Prostate gland (tissue), 2 donors: ENCODE measurements around the gene FSIP2.

ENCODE experiments used
- POLR2A ChIP-seq: fragments of 450-650 bp; IDR thresholded peaks from one replicate; pipeline ENCODE4 v1.6.1; 2016; ENCODE audit warnings: antibody characterized with exemption, mild to moderate bottlenecking
- POLR2AphosphoS5 ChIP-seq: sonication (generic); formaldehyde crosslinking; IDR thresholded peaks from one replicate; pipeline ENCODE4 v1.6.1; 2017; ENCODE audit warnings: antibody characterized with exemption
- TF ChIP-seq, protein P1 (sequence below), 4 experiments: fragments of 200-600 bp in 2 of 4; fragments of 450-650 bp in 2 of 4; sonication (generic) in 2 of 4; IDR thresholded peaks; 1 replicate in 3 of 4; 2 replicates in 1 of 4; pipeline ENCODE4 v1.5.1; 2016 to 2019; ENCODE audit warnings: antibody characterized with exemption in 4 of 4, mild to moderate bottlenecking in 2 of 4, moderate library complexity in 2 of 4

DNA sequence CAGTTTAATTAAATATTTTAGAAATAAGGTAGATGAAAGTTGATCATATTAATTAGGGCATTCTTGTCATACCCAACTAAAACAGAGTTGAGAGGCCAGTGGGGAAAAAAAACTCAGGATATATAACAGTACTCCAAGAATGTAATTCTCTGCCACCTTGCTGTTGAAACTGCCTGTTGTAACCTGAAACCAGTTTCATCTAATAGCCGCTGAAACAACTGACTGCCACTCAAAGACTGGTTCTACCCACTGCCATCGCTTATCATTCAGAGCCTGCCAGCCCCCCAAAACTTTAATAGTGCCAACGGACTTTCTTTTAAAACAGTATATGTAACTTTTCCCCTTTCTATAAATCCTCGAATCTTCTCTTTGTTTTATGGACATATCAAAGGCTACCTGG, 37.7 kb upstream of the FSIP2 start:
- TF ChIP-seq, protein P1, sequence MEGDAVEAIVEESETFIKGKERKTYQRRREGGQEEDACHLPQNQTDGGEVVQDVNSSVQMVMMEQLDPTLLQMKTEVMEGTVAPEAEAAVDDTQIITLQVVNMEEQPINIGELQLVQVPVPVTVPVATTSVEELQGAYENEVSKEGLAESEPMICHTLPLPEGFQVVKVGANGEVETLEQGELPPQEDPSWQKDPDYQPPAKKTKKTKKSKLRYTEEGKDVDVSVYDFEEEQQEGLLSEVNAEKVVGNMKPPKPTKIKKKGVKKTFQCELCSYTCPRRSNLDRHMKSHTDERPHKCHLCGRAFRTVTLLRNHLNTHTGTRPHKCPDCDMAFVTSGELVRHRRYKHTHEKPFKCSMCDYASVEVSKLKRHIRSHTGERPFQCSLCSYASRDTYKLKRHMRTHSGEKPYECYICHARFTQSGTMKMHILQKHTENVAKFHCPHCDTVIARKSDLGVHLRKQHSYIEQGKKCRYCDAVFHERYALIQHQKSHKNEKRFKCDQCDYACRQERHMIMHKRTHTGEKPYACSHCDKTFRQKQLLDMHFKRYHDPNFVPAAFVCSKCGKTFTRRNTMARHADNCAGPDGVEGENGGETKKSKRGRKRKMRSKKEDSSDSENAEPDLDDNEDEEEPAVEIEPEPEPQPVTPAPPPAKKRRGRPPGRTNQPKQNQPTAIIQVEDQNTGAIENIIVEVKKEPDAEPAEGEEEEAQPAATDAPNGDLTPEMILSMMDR (IDR thresholded peaks at IDR 0.05), result no peak
- TF ChIP-seq POLR2AphosphoS5, result no peak
- TF ChIP-seq POLR2A, result no peak
